CD4-positive, alpha-beta memory T cell (primary cell): Measurements from ENCODE around the gene TRAPPC11. TPM values are rescaled to one million over a fixed set of nuclear protein-coding genes. Genes with fewer than 3 reads are reported as not detected.

ENCODE experiments used
- CTCF ChIA-PET: fragments of 350-600 bp; sonication (Branson Sonifier 250); formaldehyde crosslinking; loops from one replicate; lab custom pipeline; 2021; ENCODE audit warnings: inconsistent platforms; ENCODE audit not compliant: partially characterized antibody; lab: Charles Lee
- POLR2A ChIA-PET: fragments of 350-600 bp; sonication (Branson Sonifier 250); formaldehyde crosslinking; loops from one replicate; lab custom pipeline; 2021; ENCODE audit not compliant: partially characterized antibody; lab: Charles Lee
- DNase-seq, 5 donors: peaks; one replicate each; pipeline versions ENCODE4 v3.0.0 to v3.0.0-alpha.2; 2020 to 2022; ENCODE audit warnings: mixed read lengths in 1 of 5
- H3K27ac ChIP-seq: one replicate; pipeline ENCODE4 v1.7.0; 2013; ENCODE audit warnings: low read depth, low read length
- H3K27me3 ChIP-seq: 2 replicates; pipeline ENCODE4 v1.7.0; 2013; ENCODE audit warnings: mild to moderate bottlenecking, low read length, moderate library complexity; ENCODE audit not compliant: insufficient read depth
- H3K36me3 ChIP-seq: 2 replicates; pipeline ENCODE4 v1.7.0; 2013; ENCODE audit warnings: mild to moderate bottlenecking, low read length, moderate library complexity; ENCODE audit not compliant: insufficient read depth
- H3K4me1 ChIP-seq: 2 replicates; pipeline ENCODE4 v1.7.0; 2013; ENCODE audit warnings: mild to moderate bottlenecking, low read length, moderate library complexity; ENCODE audit not compliant: insufficient read depth
- H3K4me3 ChIP-seq, 2 donors: one replicate each; pipeline ENCODE4 v1.7.0; 2013; ENCODE audit warnings: low read length in 2 of 2, mild to moderate bottlenecking in 1 of 2
- H3K9me3 ChIP-seq, 2 donors: one replicate each; pipeline ENCODE4 v1.7.0; 2013; ENCODE audit warnings: low read length in 2 of 2, control low read depth in 1 of 2; ENCODE audit not compliant: control insufficient read depth in 1 of 2
- H3K27ac Mint-ChIP-seq, 7 donors: one replicate each; pipeline ENCODE4 v1.8.0; 2020 to 2021; ENCODE audit warnings: mixed read lengths in 7 of 7, mild to moderate bottlenecking in 6 of 7, inconsistent platforms in 3 of 7, moderate library complexity in 3 of 7
- H3K27me3 Mint-ChIP-seq, 2 donors: one replicate each; pipeline ENCODE4 v1.8.0; 2020 to 2021; ENCODE audit warnings: mixed read lengths in 2 of 2
- H3K36me3 Mint-ChIP-seq, 2 donors: one replicate each; pipeline ENCODE4 v1.8.0; 2020 to 2021; ENCODE audit warnings: mixed read lengths in 2 of 2, inconsistent platforms in 1 of 2, mild to moderate bottlenecking in 1 of 2
- H3K4me1 Mint-ChIP-seq, 4 donors: one replicate each; pipeline ENCODE4 v1.8.0; 2020 to 2021; ENCODE audit warnings: mixed read lengths in 4 of 4, mild to moderate bottlenecking in 1 of 4
- H3K4me3 Mint-ChIP-seq, 8 donors: one replicate each; pipeline ENCODE4 v1.8.0; 2020 to 2021; ENCODE audit warnings: mixed read lengths in 8 of 8, mild to moderate bottlenecking in 7 of 8, moderate library complexity in 6 of 8, inconsistent platforms in 3 of 8
- H3K9me3 Mint-ChIP-seq, 8 donors: one replicate each; pipeline ENCODE4 v1.8.0; 2020 to 2021; ENCODE audit warnings: mixed read lengths in 8 of 8, mild to moderate bottlenecking in 5 of 8, inconsistent platforms in 3 of 8, moderate library complexity in 1 of 8
- intact Hi-C: fragments of 100-400 bp; cut with micrococcal nuclease; formaldehyde crosslinking; loops from one replicate; pipeline ENCODE4 v1.15.1; 2023
- polyA plus RNA-seq, 2 donors: library from polyadenylated mRNA; unstranded; fragments of 300-500 nt; fragmentation: Illumina TruSeq; gene quantifications; one replicate each; pipeline ENCODE4 v1.2.3, GENCODE V29; 2021
- total RNA-seq, 2 experiments: library from RNA; stranded (reverse); gene quantifications; one replicate each; pipeline ENCODE4 v1.2.3, GENCODE V29; 2021

The TRAPPC11 gene
- total and polyA plus RNA-seq, 4 experiments from 2014 or later = 22.7 to 51.0 (median 33.2) TPM

- no peaks in the 10 kb centered on the region for H3K4me1 ChIP-seq
- no peak for DNase-seq
- POLR2A ChIA-PET = no interaction called here
- no peak overlapping the region for H3K4me3 ChIP-seq
- Mint-ChIP-seq H3K4me1 (peaks cover 0 to 11% (median 3%) of the 10 kb centered on the region in 4 donors), H3K27ac (no peak overlapping the region), H3K9me3 (no peaks in the 10 kb centered on the region), H3K4me3 (no peak overlapping the region), H3K36me3 (peaks cover 8 to 13% of the 10 kb centered on the region in 2 donors), H3K27me3 (no peaks in the 10 kb centered on the region)
- CTCF ChIA-PET = no interaction called here
- H3K27me3 ChIP-seq = no peaks in the 10 kb centered on the region
- intact Hi-C loops = no loop called here
- no peaks in the 10 kb centered on the region for H3K9me3 ChIP-seq
- H3K36me3 ChIP-seq = no peaks in the 10 kb centered on the region
- H3K27ac ChIP-seq = no peak overlapping the region
Measured at GRCh38 chr4:183637461-183637860, 21.6 kb upstream of the TRAPPC11 start.

DNA sequence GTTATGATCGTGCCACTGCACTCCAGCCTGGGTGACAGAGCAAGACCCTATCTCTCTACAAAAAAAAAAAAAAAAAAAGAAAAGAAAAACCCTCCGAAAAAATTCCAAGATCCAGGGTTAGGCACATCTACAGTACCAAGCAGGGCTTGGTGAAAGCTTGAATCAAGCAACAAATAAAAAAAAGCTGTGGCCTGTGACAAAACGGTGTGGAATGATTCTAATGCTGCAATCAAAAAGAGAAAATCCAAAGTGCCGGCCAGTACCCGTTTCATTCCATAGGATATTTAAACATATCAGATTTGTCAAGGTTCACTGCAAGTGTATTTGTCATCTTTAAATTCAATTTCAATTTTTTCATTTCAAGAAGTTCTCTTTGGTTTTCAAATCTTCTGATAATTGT, 20.7 kb upstream of the TRAPPC11 start:
- H3K9me3 Mint-ChIP-seq = no peaks in the 10 kb centered on the region
- CTCF ChIA-PET = interaction anchor here (0.6 kb wide), 1 partner anchor 1163 kb away, joined by 3 read pairs; no protein-coding TSS in a partner anchor
- intact Hi-C loops = no loop called here
- H3K9me3 ChIP-seq = no peaks in the 10 kb centered on the region
- POLR2A ChIA-PET = no interaction called here
- H3K4me3 ChIP-seq = no peak overlapping the region
- DNase-seq = no peak
- peaks cover 0 to 11% (median 3%) of the 10 kb centered on the region in 4 donors for H3K4me1 Mint-ChIP-seq
- H3K36me3 ChIP-seq = no peaks in the 10 kb centered on the region
- no peak overlapping the region for H3K4me3 Mint-ChIP-seq
- H3K27me3 Mint-ChIP-seq = no peaks in the 10 kb centered on the region
- H3K27me3 ChIP-seq = no peaks in the 10 kb centered on the region
- H3K27ac ChIP-seq = no peak overlapping the region
- H3K4me1 ChIP-seq = no peaks in the 10 kb centered on the region
- H3K27ac Mint-ChIP-seq = peak overlapping the region in 1 of 7 donors; percentile 17
- H3K36me3 Mint-ChIP-seq = peaks cover 8 to 13% of the 10 kb centered on the region in 2 donors

DNA sequence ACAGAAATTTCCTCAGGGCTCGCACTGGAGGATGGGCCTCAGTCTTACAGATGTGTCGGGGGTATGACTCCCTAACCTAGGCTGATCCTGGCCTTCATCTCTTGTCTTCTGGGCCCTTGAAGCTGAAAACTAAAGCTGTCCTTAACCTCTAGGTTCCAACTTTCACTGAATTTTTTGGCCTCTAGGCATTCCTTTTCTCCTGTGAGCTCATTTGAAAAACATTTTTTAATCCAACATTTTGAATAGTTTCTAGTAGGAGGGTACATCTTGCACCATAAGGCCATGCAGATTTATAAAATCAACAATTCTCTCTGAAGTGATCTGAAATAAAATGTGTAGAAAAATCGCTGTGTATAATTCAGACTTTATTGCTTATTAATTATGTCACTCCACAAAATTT, 19.8 kb upstream of the TRAPPC11 start:
- no peak for DNase-seq
- Histone ChIP-seq H3K4me1 (no peaks in the 10 kb centered on the region), H3K9me3 (no peaks in the 10 kb centered on the region), H3K4me3 (no peak overlapping the region), H3K27ac (no peak overlapping the region), H3K27me3 (no peaks in the 10 kb centered on the region), H3K36me3 (peaks cover 4% of the 10 kb centered on the region)
- Mint-ChIP-seq H3K4me3 (no peak overlapping the region), H3K9me3 (no peaks in the 10 kb centered on the region), H3K27me3 (no peaks in the 10 kb centered on the region), H3K4me1 (peaks cover 0 to 11% (median 3%) of the 10 kb centered on the region in 4 donors), H3K36me3 (peaks cover 15 to 17% of the 10 kb centered on the region in 2 donors), H3K27ac (no peak overlapping the region)
- intact Hi-C loops = no loop called here
- POLR2A ChIA-PET = no interaction called here
- CTCF ChIA-PET = no interaction called here

DNA sequence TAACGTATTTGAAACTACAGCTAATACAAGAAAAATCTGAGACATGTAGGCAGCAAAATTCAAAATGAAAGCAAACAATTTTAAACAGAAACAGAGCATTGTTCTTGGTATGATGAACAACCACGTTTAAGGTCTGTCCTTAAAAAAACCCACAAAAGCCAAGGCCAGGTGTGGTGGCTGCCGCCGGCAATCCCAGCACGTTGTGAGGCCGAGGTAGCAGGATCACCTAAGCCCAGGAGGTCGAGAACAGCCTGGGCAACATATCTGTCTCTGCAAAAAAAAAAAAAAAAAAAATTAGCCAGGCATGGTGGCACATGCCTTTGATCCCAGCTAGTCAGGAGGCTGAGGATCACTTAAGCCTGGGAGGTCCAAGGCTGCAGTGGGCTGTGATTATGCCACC, 13.8 kb upstream of the TRAPPC11 start:
- no peaks in the 10 kb centered on the region for H3K9me3 ChIP-seq
- no peak overlapping the region for H3K27ac Mint-ChIP-seq
- no peaks in the 10 kb centered on the region for H3K27me3 Mint-ChIP-seq
- CTCF ChIA-PET = no interaction called here
- H3K4me3 Mint-ChIP-seq = no peak overlapping the region
- peaks cover 16 to 47% of the 10 kb centered on the region in 2 donors for H3K36me3 Mint-ChIP-seq
- no peaks in the 10 kb centered on the region for H3K4me1 ChIP-seq
- POLR2A ChIA-PET = no interaction called here
- DNase-seq = no peak
- H3K27ac ChIP-seq = no peak overlapping the region
- H3K36me3 ChIP-seq = peaks cover 30% of the 10 kb centered on the region
- intact Hi-C loops = no loop called here
- no peaks in the 10 kb centered on the region for H3K4me1 Mint-ChIP-seq
- no peaks in the 10 kb centered on the region for H3K9me3 Mint-ChIP-seq
- no peaks in the 10 kb centered on the region for H3K27me3 ChIP-seq
- no peak overlapping the region for H3K4me3 ChIP-seq

DNA sequence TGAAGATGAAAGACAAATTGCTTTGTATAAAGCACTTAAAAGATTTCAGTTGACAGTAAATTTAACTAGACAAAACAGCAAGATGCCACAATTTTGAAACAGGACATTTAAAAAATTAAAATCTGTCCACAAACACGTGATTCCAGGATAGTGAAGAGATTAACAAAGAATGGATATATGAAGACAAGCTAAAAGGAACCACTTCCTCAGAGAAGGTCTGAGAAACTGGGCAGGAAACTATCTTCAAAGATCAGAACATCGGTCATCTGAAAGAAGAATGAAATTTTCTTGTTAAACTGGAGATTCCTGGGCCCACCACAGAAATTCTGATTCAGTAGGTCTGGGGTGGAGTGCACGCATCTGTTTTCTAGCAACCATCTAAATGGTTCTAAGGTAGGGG, 1.5 kb upstream of the TRAPPC11 start:
- POLR2A ChIA-PET = interaction anchor here (1.0 kb wide), 1 partner anchor 154 kb away, joined by 3 read pairs; no protein-coding TSS in a partner anchor
- Mint-ChIP-seq H3K4me1 (peaks cover 25 to 48% (median 38%) of the 10 kb centered on the region in 4 donors), H3K27me3 (no peaks in the 10 kb centered on the region), H3K36me3 (peaks cover 16 to 31% of the 10 kb centered on the region in 2 donors), H3K4me3 (peak overlapping the region; percentile 91 to 98 (median 94)), H3K9me3 (no peaks in the 10 kb centered on the region), H3K27ac (peak overlapping the region in 6 of 7 donors; percentile 38 to 99 (median 96))
- CTCF ChIA-PET = interaction anchor here (0.9 to 1.1 kb wide), 2 partner anchors 154 to 214 kb away, joined by 3 read pairs; no protein-coding TSS in a partner anchor
- Histone ChIP-seq H3K36me3 (peaks cover 7% of the 10 kb centered on the region), H3K4me1 (peaks cover 33% of the 10 kb centered on the region), H3K27ac (no peak overlapping the region), H3K9me3 (no peaks in the 10 kb centered on the region), H3K27me3 (no peaks in the 10 kb centered on the region), H3K4me3 (peak overlapping the region in 1 of 2 donors; percentile 89)
- DNase-seq = no peak
- intact Hi-C loops = loop anchor here (5.0 to 10.0 kb wide), 3 partner anchors 65 to 1740 kb away; partner anchors contain the start of genes ANKRD37, DCTD and LRP2BP

- H3K27me3 Mint-ChIP-seq = no peaks in the 10 kb centered on the region
- intact Hi-C loops = loop anchor here (1.0 to 10.0 kb wide), 6 partner anchors 64 to 1739 kb away; partner anchors contain the start of genes ANKRD37, CDKN2AIP, DCTD and LRP2BP
- no peaks in the 10 kb centered on the region for H3K27me3 ChIP-seq
- no peaks in the 10 kb centered on the region for H3K9me3 ChIP-seq
- ChIA-PET CTCF (interaction anchor here (0.9 kb wide), 1 partner anchor 215 kb away, joined by 3 read pairs; no protein-coding TSS in a partner anchor), POLR2A (interaction anchor here (2.2 to 2.5 kb wide), 2 partner anchors 154 to 215 kb away, joined by 9 to 20 read pairs; partner anchors contain the start of genes CDKN2AIP and ING2)
- peaks cover 7 to 23% of the 10 kb centered on the region in 2 donors for H3K36me3 Mint-ChIP-seq
- DNase-seq = peak in 1 of 5 donors; percentile 44
- no peaks in the 10 kb centered on the region for H3K9me3 Mint-ChIP-seq
- peak overlapping the region; percentile 93 for H3K27ac ChIP-seq
- H3K4me1 ChIP-seq = peaks cover 33% of the 10 kb centered on the region
- peaks cover 25 to 48% (median 38%) of the 10 kb centered on the region in 4 donors for H3K4me1 Mint-ChIP-seq
- peak overlapping the region; percentile 75 to 99 (median 97) for H3K27ac Mint-ChIP-seq
- peaks cover under 1% of the 10 kb centered on the region for H3K36me3 ChIP-seq
- H3K4me3 ChIP-seq = peak overlapping the region; percentile 26 to 89
- peak overlapping the region; percentile 91 to 98 (median 94) for H3K4me3 Mint-ChIP-seq
Measured at GRCh38 chr4:183658362-183659028, 598 bp upstream of the TRAPPC11 start.

- Histone ChIP-seq H3K9me3 (no peaks in the 10 kb centered on the region), H3K4me1 (peaks cover 37% of the 10 kb centered on the region), H3K36me3 (no peaks in the 10 kb centered on the region), H3K27me3 (no peaks in the 10 kb centered on the region), H3K27ac (peak overlapping the region; percentile 93), H3K4me3 (peak overlapping the region; percentile 89 to 91)
- DNase-seq = peak in 1 of 5 donors; percentile 11
- intact Hi-C loops = loop anchor here (1.0 to 10.0 kb wide), 6 partner anchors 62 to 1737 kb away; partner anchors contain the start of genes ANKRD37, CDKN2AIP, DCTD and LRP2BP
- Mint-ChIP-seq H3K9me3 (no peaks in the 10 kb centered on the region), H3K4me3 (peak overlapping the region; percentile 86 to 95 (median 92)), H3K4me1 (peaks cover 25 to 54% (median 38%) of the 10 kb centered on the region in 4 donors), H3K27ac (peak overlapping the region; percentile 75 to 96 (median 92)), H3K27me3 (no peaks in the 10 kb centered on the region), H3K36me3 (peaks cover 0 to 22% of the 10 kb centered on the region in 2 donors)
- ChIA-PET CTCF (no interaction called here), POLR2A (interaction anchor here (1.3 to 2.5 kb wide), 4 partner anchors 14 to 216 kb away, joined by 3 to 20 read pairs (median 6); partner anchors contain the start of genes CDKN2AIP and ING2)
Measured at GRCh38 chr4:183659872-183660242, 764 bp downstream of the TRAPPC11 start.
